HepG2 (cell line): ENCODE results near the gene INAFM1. TPM values are rescaled to one million over a fixed set of nuclear protein-coding genes. Genes with fewer than 3 reads are reported as not detected.
A peak's percentile ranks its signal among the peaks of the same experiment; 100 is the strongest.

Source experiments
- CBX5 ChIP-seq: sonication (generic); formaldehyde crosslinking; IDR thresholded peaks from 2 replicates; pipeline ENCODE4 v1.4.0; 2020; ENCODE audit warnings: missing genetic modification reagents, borderline replicate concordance
- CC2D1A ChIP-seq: sonication (generic); formaldehyde crosslinking; IDR thresholded peaks from 2 replicates; pipeline ENCODE4 v1.8.1; 2023; ENCODE audit warnings: mild to moderate bottlenecking, missing genetic modification reagents
- ELF3 ChIP-seq: IDR thresholded peaks from 2 replicates; pipeline ENCODE4 v1.6.1; 2016; ENCODE audit warnings: missing genetic modification reagents, missing compliant biosample characterization
- GLMP ChIP-seq: sonication (generic); formaldehyde crosslinking; IDR thresholded peaks from 2 replicates; pipeline ENCODE4 v1.9.0; 2021; ENCODE audit warnings: missing genetic modification reagents, mild to moderate bottlenecking, borderline replicate concordance
- IRX3 ChIP-seq: sonication (generic); formaldehyde crosslinking; IDR thresholded peaks from 2 replicates; pipeline ENCODE4 v1.8.1; 2023; ENCODE audit warnings: mild to moderate bottlenecking, low read depth, missing genetic modification reagents, borderline replicate concordance
- MATR3 ChIP-seq: sonication (generic); formaldehyde crosslinking; IDR thresholded peaks from 2 replicates; pipeline ENCODE4 v1.4.0; 2020; ENCODE audit warnings: missing genetic modification reagents
- MEF2D ChIP-seq: sonication (generic); formaldehyde crosslinking; IDR thresholded peaks from 2 replicates; pipeline ENCODE4 v1.5.1; 2020; ENCODE audit warnings: mild to moderate bottlenecking, missing genetic modification reagents
- MLX ChIP-seq: IDR thresholded peaks from 2 replicates; pipeline ENCODE4 v1.6.1; 2016
- NFIC ChIP-seq: IDR thresholded peaks from 2 replicates; pipeline ENCODE4 v1.6.1; 2012; ENCODE audit warnings: mild to moderate bottlenecking, low read length, inconsistent platforms
- NFKBIZ ChIP-seq: IDR thresholded peaks from 2 replicates; pipeline ENCODE4 v1.6.1; 2018; ENCODE audit warnings: missing genetic modification reagents, missing compliant biosample characterization
- NRL ChIP-seq: sonication (generic); formaldehyde crosslinking; IDR thresholded peaks from 2 replicates; pipeline ENCODE4 v1.5.0; 2020; ENCODE audit warnings: missing genetic modification reagents, mild to moderate bottlenecking, moderate library complexity, borderline replicate concordance
- RNF2 ChIP-seq: fragments of 450-650 bp; conservative IDR thresholded peaks from 2 replicates; pipeline ENCODE4 v1.6.1; 2016; ENCODE audit warnings: low read depth
- ZBTB46 ChIP-seq: sonication (generic); formaldehyde crosslinking; IDR thresholded peaks from 2 replicates; pipeline ENCODE4 v1.4.0; 2020; ENCODE audit warnings: mild to moderate bottlenecking, missing genetic modification reagents, borderline replicate concordance
- ZEB1 ChIP-seq: IDR thresholded peaks from 2 replicates; pipeline ENCODE4 v1.6.1; 2012; ENCODE audit warnings: mild to moderate bottlenecking, low read depth, inconsistent platforms; ENCODE audit not compliant: insufficient replicate concordance
- ZFP1 ChIP-seq: IDR thresholded peaks from 2 replicates; pipeline ENCODE4 v1.6.1; 2016
- ZNF282 ChIP-seq: fragments of 450-650 bp; IDR thresholded peaks from 2 replicates; pipeline ENCODE4 v1.6.1; 2018; ENCODE audit not compliant: partially characterized antibody
- ZNF652 ChIP-seq: IDR thresholded peaks from 2 replicates; pipeline ENCODE4 v1.6.1; 2016; ENCODE audit warnings: low read depth, borderline replicate concordance
- polyA plus RNA-seq, 8 experiments: library from polyadenylated mRNA; depleted of rRNA in 3 of 8; stranded (reverse) in 7 of 8; unstranded in 1 of 8; fragments of >200 nt; fragmentation: Illumina TruSeq in 4 of 8; extraction: Trizol in 4 of 8; gene quantifications; 2 replicates each; pipeline versions ENCODE4 v1.2.1 to v1.2.3, GENCODE V29; 2011 to 2016; ENCODE audit warnings: low read depth in 4 of 8, missing spikeins in 1 of 8, mixed read lengths in 1 of 8; ENCODE audit not compliant: insufficient read depth in 1 of 8
- total RNA-seq, 5 experiments: library from RNA; depleted of rRNA; stranded (reverse); fragments of >200 nt; fragmentation: Illumina TruSeq; extraction: Trizol; gene quantifications; 2 replicates each; pipeline ENCODE4 v1.2.3, GENCODE V29; 2016; ENCODE audit warnings: low read depth in 1 of 5
- TF ChIP-seq, protein P1 (sequence below): sonication (generic); formaldehyde crosslinking; IDR thresholded peaks from 2 replicates; pipeline ENCODE4 v1.8.1; 2022; ENCODE audit warnings: mild to moderate bottlenecking, missing genetic modification reagents
- TF ChIP-seq, protein P2 (sequence below): sonication (generic); formaldehyde crosslinking; IDR thresholded peaks from 2 replicates; pipeline ENCODE4 v1.5.0; 2020; ENCODE audit warnings: missing genetic modification reagents, mild to moderate bottlenecking, borderline replicate concordance
- TF ChIP-seq, protein P3 (sequence below): sonication (generic); formaldehyde crosslinking; IDR thresholded peaks from 2 replicates; pipeline ENCODE4 v1.4.0; 2020; ENCODE audit warnings: missing genetic modification reagents
- TF ChIP-seq, protein P4 (sequence below): sonication (generic); formaldehyde crosslinking; IDR thresholded peaks from 2 replicates; pipeline ENCODE4 v1.8.0; 2022; ENCODE audit warnings: missing genetic modification reagents, mild to moderate bottlenecking, inconsistent platforms, borderline replicate concordance

INAFM1 gene
- total and polyA plus RNA-seq, 2 of the 13 experiments (the other 11 are each of a cell fraction or from before 2014, with no cell fraction given): 0.88 to 1.9 TPM

DNA sequence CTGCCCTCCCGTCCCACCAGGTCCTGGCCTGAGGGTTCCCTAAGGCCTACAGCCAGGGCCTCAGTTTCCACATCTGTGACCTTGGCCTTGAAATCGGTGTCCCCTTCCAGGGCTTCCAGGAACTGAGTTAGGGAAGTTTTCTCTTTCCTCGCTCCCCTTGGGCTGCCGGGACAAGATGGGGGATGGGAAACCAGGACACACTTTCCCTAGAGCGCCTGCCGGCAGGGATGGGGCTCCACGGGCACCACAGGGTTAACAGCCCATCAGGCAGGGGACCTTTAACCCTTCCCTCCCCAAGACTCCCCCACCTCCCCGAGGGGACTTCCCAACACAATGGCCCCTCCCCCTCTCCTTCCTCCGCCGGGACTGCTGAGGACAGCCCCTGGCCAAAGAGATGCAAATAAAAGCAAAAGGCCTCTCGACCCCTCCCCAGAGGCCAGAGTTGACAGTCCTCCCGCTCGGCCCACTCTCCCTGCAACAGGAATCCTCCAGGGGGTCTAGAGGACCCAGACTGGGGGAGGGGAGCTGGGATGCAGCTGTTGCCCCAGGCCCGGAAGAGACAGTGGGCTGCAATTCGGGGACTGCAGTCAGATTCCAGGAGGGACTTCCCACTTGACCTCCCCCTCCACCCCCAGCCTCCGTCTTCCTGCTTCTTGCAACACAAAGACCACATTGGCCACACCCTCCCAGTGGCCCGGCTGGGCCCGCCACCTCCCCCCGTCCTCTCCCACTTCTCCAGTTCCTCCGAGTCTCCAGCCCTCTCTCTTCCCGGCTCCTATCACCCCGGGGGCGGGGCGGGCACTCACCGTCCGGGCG, 47.1 kb upstream of the INAFM1 start (continued):
- no peak for TF ChIP-seq MEF2D (CRISPR knock-in tag)
- TF ChIP-seq, protein P1, sequence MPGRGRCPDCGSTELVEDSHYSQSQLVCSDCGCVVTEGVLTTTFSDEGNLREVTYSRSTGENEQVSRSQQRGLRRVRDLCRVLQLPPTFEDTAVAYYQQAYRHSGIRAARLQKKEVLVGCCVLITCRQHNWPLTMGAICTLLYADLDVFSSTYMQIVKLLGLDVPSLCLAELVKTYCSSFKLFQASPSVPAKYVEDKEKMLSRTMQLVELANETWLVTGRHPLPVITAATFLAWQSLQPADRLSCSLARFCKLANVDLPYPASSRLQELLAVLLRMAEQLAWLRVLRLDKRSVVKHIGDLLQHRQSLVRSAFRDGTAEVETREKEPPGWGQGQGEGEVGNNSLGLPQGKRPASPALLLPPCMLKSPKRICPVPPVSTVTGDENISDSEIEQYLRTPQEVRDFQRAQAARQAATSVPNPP: no peak
- no peak for TF ChIP-seq MLX
- no peak for TF ChIP-seq ZBTB46 (CRISPR knock-in tag)
- no peak for TF ChIP-seq MATR3 (CRISPR knock-in tag)
- TF ChIP-seq, protein P2, sequence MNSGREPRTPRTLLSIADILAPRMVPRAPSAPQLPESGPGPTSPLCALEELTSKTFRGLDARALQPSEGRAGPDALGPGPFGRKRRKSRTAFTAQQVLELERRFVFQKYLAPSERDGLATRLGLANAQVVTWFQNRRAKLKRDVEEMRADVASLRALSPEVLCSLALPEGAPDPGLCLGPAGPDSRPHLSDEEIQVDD (CRISPR knock-in tag): no peak
- TF ChIP-seq NFKBIZ: peak; percentile 58; the same call in 1 of the 2 replicates
- TF ChIP-seq, protein P3, sequence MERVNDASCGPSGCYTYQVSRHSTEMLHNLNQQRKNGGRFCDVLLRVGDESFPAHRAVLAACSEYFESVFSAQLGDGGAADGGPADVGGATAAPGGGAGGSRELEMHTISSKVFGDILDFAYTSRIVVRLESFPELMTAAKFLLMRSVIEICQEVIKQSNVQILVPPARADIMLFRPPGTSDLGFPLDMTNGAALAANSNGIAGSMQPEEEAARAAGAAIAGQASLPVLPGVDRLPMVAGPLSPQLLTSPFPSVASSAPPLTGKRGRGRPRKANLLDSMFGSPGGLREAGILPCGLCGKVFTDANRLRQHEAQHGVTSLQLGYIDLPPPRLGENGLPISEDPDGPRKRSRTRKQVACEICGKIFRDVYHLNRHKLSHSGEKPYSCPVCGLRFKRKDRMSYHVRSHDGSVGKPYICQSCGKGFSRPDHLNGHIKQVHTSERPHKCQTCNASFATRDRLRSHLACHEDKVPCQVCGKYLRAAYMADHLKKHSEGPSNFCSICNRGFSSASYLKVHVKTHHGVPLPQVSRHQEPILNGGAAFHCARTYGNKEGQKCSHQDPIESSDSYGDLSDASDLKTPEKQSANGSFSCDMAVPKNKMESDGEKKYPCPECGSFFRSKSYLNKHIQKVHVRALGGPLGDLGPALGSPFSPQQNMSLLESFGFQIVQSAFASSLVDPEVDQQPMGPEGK (CRISPR knock-in tag): peak; percentile 92
- no peak for TF ChIP-seq NRL
- TF ChIP-seq RNF2: no peak
- TF ChIP-seq ZEB1: peak; percentile 78
- TF ChIP-seq IRX3 (CRISPR knock-in tag): no peak
- TF ChIP-seq, protein P4, sequence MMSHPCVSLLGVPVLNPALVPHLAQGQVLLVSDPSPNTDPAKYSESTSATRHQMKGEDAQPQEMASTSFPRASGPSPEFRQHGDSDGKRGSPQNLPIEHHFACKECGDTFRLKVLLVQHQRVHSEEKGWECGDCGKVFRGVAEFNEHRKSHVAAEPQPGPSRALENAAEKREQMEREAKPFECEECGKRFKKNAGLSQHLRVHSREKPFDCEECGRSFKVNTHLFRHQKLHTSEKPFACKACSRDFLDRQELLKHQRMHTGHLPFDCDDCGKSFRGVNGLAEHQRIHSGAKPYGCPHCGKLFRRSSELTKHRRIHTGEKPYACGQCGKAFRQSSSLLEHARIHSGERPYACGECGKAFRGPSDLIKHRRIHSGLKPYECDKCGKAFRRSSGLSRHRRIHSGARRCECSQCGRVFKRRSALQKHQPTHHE (CRISPR knock-in tag): no peak; the same call in 1 of the 2 replicates
- TF ChIP-seq CC2D1A: no peak
- peak; percentile 38 for TF ChIP-seq ELF3 (CRISPR knock-in tag)
- TF ChIP-seq ZNF282: no peak
- no peak for TF ChIP-seq GLMP (CRISPR knock-in tag)
- peak; percentile 50; the same call in 1 of the 2 replicates for TF ChIP-seq CBX5 (CRISPR knock-in tag)
- no peak for TF ChIP-seq ZFP1 (CRISPR knock-in tag)
- TF ChIP-seq ZNF652 (CRISPR knock-in tag): peak; percentile 99
- TF ChIP-seq NFIC: peak; percentile 64; the same call in 1 of the 2 replicates
